ENCODE measurements around the gene LMF1. TPM values are rescaled to one million over a fixed set of nuclear protein-coding genes. Genes with fewer than 3 reads are reported as not detected.

Gene LMF1
- total RNA-seq, 3 donors from 2014 or later = 14.1 to 26.4 (median 21.4) TPM

DNA sequence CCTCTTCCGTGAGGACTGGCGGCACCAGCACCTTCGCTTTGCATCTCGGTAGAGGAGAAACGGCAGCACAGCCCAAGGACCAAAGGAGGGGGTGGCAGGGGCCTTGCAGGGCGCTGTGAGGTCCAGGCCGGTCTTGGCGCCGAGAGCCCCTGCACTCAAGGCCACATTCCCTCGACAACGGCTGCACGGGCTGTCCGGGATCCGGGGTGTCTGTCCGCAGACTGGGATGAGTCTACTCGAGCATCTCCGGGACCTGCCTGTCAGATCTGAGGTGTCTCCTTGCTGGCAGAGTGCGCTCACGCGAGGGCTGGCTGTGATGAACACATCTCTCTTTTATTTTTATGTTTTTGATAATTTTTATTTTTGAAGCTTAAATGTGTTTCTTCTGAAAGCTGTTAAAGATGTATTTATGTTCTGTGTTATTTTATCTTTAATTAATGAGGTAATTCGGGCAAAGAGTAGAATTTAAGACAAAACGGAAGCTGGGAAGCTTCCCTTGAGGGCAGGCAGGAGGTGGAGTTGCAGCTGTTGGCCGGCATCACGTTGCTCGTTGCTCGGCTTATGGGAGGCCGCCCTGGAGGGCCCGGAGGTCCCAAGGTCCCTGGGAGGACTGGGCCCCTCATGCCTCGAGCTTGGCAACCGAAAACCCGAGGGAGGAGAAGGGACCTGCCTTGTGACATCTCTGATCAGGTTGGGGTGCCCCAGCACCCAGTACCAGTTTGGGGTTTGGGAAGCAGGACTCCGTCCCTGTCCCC is 15.0 kb upstream of the LMF1 start:
- intact Hi-C loops (cut with DNase I; ENCODE audit: low total_unique reads) = no loop called here
- Histone ChIP-seq H3K4me1 (peaks cover 0 to 7% of the 10 kb centered on the region in 2 donors), H3K27ac (no peak overlapping the region), H3K9me3 (no peaks in the 10 kb centered on the region), H3K27me3 (peaks cover 2 to 18% of the 10 kb centered on the region in 2 donors), H3K4me3 (no peak overlapping the region), H3K36me3 (no peaks in the 10 kb centered on the region)
- DNase-seq (ENCODE audit: low spot score in 2 of 2) = no peak
- TF ChIP-seq POLR2A (IDR thresholded peaks at IDR 0.05) (no peak), POLR2AphosphoS5 (IDR thresholded peaks at IDR 0.05) (no peak)
- TF ChIP-seq, protein P1, sequence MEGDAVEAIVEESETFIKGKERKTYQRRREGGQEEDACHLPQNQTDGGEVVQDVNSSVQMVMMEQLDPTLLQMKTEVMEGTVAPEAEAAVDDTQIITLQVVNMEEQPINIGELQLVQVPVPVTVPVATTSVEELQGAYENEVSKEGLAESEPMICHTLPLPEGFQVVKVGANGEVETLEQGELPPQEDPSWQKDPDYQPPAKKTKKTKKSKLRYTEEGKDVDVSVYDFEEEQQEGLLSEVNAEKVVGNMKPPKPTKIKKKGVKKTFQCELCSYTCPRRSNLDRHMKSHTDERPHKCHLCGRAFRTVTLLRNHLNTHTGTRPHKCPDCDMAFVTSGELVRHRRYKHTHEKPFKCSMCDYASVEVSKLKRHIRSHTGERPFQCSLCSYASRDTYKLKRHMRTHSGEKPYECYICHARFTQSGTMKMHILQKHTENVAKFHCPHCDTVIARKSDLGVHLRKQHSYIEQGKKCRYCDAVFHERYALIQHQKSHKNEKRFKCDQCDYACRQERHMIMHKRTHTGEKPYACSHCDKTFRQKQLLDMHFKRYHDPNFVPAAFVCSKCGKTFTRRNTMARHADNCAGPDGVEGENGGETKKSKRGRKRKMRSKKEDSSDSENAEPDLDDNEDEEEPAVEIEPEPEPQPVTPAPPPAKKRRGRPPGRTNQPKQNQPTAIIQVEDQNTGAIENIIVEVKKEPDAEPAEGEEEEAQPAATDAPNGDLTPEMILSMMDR (IDR thresholded peaks at IDR 0.05) = no peak

DNA sequence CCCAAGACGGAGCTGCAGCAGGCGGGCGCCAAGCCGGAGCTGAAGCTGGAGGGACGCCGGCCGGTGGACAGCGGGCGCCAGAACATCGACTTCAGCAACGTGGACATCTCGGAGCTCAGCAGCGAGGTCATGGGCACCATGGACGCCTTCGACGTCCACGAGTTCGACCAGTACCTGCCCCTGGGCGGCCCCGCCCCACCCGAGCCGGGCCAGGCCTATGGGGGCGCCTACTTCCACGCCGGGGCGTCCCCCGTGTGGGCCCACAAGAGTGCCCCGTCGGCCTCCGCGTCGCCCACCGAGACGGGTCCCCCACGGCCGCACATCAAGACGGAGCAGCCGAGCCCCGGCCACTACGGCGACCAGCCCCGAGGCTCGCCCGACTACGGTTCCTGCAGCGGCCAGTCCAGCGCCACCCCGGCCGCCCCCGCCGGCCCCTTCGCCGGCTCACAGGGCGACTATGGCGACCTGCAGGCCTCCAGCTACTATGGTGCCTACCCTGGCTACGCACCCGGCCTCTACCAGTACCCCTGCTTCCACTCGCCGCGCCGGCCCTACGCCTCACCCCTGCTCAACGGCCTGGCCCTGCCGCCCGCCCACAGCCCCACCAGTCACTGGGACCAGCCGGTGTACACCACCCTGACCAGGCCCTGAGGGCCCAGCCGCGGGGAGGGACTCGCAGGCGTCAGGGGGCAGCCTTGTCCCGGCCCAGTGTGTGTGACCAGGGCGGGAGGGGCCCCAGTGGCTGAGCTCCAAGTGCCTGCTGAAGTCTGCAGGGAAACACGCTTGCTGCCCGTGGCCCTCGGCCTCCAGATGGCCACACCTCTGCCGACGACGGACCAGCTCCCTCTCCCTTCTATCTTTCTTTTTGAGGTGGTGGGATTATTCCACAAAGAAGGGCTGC is 14.2 kb upstream of the LMF1 start:
- intact Hi-C loops (cut with DNase I; ENCODE audit: low total_unique reads) = no loop called here
- DNase-seq (ENCODE audit: low spot score in 2 of 2) = no peak
- Histone ChIP-seq H3K27ac (no peak overlapping the region), H3K4me3 (no peak overlapping the region), H3K27me3 (peaks cover 2 to 20% of the 10 kb centered on the region in 2 donors), H3K9me3 (no peaks in the 10 kb centered on the region), H3K36me3 (no peaks in the 10 kb centered on the region), H3K4me1 (peaks cover 7 to 11% of the 10 kb centered on the region in 2 donors)
- TF ChIP-seq POLR2AphosphoS5 (IDR thresholded peaks at IDR 0.05) = no peak

DNA sequence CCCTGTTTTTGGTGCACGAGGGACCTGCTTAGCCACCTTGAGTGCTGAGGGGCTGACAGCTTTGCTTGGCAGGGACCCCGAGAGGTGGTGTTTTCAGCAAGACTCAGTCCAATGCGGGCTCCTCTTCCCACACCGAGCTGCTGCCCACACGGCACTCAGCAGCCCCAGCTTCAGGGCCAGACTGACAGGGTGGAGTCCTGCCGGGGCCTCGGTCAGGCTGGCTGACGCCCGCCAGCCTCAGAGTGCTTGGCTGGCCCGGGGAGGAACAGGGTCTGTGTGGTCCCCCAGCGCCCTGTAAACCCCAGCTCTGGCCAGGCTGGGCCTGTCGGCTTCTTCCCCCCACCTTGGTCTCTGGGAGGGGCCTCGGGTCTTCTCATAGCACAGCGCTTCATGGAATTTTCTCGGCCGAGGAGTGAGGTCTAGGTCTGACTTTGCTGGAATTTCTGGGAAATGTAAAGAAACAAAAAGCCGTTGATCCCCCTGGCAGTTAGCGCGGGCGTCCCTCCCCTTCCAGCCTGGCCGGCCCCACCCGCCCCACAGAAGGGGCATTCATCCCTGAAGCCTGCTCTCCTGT is 13.4 kb upstream of the LMF1 start:
- Histone ChIP-seq H3K4me1 (peaks cover 7 to 11% of the 10 kb centered on the region in 2 donors), H3K36me3 (no peaks in the 10 kb centered on the region), H3K27me3 (peaks cover 2 to 23% of the 10 kb centered on the region in 2 donors), H3K27ac (no peak overlapping the region), H3K4me3 (no peak overlapping the region), H3K9me3 (no peaks in the 10 kb centered on the region)
- TF ChIP-seq POLR2A (IDR thresholded peaks at IDR 0.05) (no peak), POLR2AphosphoS5 (IDR thresholded peaks at IDR 0.05) (no peak)
- TF ChIP-seq, protein P1 (IDR thresholded peaks at IDR 0.05) = no peak
- intact Hi-C loops (cut with DNase I; ENCODE audit: low total_unique reads) = no loop called here
- no peak for DNase-seq (ENCODE audit: low spot score in 2 of 2)

DNA sequence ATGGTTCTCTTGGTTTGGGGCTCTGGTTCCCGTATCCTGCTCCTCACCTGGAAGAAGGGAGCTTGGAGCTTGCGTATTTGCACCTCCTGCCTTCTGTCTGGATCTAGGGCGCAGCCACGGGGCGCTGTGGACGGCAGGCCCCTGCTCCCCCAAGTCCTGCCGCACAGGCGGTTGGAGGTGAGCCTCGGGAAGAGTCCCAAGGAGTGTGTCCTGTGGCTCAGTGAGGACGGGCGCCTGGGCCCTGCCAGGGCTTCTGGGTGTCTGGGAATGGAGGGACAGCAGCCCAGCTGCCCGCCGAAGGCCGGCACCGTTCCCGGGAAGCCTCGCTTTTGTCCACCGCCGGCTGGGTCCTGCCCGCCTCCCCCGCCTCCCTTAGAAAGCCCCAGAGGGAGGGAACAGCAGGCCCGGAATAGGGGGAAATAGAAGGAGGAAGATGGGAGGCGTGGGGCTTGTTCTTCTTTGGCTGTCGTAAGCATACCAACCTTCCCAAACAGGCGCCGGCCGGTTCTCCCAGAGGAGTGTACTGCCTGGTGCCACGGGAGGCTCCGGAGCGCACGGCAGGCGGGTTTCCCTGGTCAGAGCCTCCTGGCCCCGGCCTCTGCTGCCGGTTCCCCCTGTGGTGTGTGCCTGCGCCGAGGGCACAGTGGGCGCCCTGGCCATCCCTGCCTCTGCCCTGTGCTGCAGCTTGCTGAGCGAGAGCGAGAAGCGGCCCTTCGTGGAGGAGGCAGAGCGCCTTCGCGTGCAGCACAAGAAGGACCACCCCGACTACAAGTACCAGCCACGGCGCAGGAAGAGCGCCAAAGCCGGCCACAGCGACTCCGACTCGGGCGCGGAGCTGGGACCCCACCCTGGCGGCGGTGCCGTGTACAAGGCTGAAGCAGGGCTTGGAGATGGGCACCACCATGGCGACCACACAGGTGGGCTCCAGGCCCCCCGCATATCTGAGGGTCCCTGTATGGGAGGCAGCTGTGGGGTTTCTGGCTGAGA is 12.6 kb upstream of the LMF1 start:
- H3K4me3 ChIP-seq = peak overlapping the region; percentile 4 to 59 (median 11)
- H3K27ac ChIP-seq = no peak overlapping the region
- TF ChIP-seq POLR2AphosphoS5 (IDR thresholded peaks at IDR 0.05) = no peak
- TF ChIP-seq, protein P1 (IDR thresholded peaks at IDR 0.05) = no peak
- no peak for TF ChIP-seq POLR2A (IDR thresholded peaks at IDR 0.05)
- intact Hi-C loops (cut with DNase I; ENCODE audit: low total_unique reads) = no loop called here
- peaks cover 2 to 23% of the 10 kb centered on the region in 2 donors for H3K27me3 ChIP-seq
- no peak for DNase-seq (ENCODE audit: low spot score in 2 of 2)
- H3K9me3 ChIP-seq = no peaks in the 10 kb centered on the region
- H3K4me1 ChIP-seq = peaks cover 7 to 11% of the 10 kb centered on the region in 2 donors
- no peaks in the 10 kb centered on the region for H3K36me3 ChIP-seq
